Measurements from ENCODE around the gene SLC17A5. TPM values are rescaled to one million over a fixed set of nuclear protein-coding genes. Genes with fewer than 3 reads are reported as not detected.
"Not testable (repeated sequence)": the region's sequence is repeated elsewhere in the genome, so short reads cannot be mapped to it uniquely, and the experiment has no call there.

The SLC17A5 gene
- total RNA-seq, 1 experiment from 2014 or later = 10.8 TPM

DNA sequence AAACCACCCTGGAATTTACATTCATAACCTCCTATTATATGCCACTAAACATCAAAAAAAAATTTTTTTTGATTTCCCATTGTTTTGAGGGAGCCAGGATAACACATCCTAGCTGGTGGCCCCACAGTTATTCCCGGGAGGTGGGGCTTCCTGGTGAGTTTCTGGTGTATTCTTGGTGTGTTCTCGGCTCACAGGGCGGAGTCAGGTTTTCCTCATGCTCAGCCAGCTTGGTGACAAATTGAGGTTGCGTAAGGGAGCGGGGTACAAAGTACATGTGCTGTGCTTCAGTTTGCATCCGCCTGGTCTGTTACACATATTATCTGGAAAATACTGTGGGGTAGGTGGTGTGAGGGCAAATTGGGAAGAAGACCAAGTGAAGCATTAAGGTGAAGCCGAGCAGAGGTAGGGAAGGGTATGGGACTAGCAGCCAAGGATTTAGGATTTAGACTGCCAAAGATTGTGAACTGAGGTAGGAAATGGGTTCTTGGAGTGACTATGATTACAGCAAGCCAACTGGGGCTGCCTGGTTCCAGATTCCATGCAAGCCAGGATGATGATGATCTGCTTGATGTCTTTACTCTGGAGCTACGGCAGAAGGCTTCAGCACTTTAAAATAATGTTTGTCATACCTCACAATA lies 86.7 kb downstream of the SLC17A5 start:
- peak; percentile 96 for DNase-seq (ENCODE audit: low spot score)

DNA sequence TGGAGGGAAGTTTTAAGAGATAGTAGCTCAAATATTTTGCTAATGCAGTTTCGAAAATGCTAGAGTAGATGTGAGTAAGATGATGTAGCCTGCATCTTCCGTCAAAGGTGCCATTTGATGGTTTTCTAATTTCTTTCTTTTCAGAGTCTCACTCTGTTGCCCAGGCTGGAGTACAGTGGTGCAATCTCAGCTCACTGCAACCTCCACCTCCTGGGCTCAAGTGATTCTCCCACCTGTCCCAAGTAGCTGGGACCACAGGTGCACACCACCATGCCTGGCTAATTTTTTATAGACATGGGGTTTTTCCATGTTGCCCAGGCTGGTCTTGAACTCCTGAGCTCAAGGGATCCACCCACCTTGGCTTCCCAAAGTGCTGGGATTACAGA lies 87.3 kb downstream of the SLC17A5 start:
- DNase-seq (ENCODE audit: low spot score) = not testable (repeated sequence)

DNA sequence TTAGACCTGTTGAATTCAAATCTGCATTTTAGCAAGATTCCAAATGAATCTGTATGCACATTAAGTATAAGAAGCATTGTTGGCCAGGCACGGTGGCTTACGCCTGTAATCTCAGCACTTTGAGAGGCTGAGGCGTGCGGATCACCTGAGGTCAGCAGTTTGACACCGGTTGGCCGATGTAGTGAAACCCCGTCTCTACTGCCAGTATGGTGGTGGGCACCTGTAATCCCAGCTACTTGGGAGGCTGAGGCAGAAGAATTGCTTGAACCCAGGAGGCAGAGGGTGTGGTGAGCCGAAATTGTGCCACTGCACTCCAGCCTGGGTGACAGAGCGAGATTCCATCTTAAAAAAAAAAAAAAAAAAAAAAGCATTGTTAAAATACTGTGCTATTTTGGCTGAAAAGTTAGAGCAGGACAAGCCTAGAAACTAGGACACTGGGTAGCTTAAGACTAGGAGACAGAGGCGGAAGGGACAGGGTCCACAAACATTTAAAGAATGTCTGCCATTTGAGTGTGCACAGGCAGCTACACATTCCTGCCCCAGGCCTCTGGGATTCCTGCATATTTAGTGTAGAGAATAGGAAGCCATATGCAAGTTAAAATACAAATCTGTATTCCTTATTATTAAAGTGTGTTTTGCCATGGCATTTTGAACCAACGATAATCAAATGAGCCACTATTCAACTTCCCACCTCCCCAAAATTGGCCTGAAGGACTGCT lies 87.9 kb downstream of the SLC17A5 start:
- no peak for DNase-seq (ENCODE audit: low spot score)

DNA sequence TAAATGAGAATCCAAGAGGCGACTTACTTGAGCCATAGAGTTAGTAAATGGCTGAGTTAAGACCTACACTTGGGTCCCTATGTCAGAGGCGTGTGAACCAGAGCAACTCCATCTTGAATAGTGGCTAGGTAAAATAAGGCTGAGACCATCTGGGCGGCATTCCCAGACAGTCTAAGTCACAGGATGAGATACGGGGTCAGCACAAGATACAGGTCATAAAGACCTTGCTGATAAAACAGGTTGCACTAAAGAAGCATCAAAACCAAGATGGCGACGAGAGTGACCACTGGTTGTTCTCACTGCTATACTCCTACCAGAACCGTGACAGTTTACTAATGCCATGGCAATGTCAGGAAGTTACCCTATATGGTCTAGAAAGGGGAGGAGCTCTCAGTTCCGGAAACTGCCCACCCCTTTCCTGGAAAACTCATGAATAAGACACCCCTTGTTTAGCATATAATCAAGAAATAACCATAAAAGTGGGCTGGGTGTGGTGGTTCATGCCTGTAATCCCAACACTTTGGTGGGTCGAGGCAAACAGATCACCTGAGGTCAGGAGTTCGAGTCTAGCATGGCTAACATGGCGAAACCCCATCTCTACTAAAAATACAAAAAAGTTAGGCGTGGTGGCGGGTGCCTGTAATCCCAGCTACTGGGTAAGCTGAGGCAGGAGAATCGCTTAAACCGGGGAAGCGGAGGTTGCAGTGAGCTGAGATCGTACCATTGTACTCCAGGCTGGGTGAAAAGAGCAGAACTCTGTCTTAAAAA lies 89.0 kb downstream of the SLC17A5 start:
- no peak for DNase-seq (ENCODE audit: low spot score)

DNA sequence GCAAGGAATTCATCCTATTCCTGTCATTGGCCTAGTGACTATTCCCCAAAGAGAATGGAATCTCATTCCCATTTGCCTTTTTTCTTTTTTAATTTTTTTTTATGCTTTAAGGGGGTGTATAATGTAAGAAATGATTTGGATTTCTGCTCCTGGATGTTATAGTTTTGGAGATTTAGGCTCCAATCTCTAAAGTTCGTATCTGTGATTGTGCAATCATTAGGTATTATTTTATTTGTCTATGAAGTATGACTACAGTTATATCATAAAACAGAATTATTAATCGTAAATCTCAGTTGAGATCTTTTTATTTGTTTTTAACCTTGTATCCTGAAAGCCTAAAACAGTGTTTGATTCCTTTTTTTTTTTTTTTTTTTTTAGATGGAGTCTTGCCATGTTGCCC lies 91.2 kb downstream of the SLC17A5 start:
- no peak for DNase-seq (ENCODE audit: low spot score)

DNA sequence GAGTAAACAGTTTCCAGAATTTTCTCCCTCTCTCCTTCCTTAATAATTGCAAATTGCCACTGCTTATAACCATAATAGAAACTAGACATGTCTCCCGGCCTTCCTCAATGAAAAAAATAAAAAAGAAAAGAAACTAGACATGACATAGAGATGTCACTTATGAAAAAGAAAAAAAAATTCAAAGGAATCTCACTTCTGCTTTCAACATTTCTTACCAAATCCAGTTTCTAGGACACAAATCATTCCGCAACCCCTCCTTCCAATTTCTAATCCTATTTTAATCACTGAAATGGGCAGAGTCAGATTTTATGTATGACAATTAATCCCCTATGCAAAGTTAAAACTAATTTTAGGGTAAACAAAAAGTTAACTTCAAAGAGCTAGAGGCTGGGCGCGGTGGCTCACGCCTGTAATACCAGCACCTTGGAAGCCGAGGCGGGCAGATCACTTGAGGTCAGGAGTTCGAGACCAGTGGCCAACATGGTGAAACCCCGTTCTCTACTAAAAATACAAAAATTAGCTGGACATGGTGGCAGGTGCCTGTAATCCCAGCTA lies 92.9 kb downstream of the SLC17A5 start:
- DNase-seq (ENCODE audit: low spot score) = no peak

DNA sequence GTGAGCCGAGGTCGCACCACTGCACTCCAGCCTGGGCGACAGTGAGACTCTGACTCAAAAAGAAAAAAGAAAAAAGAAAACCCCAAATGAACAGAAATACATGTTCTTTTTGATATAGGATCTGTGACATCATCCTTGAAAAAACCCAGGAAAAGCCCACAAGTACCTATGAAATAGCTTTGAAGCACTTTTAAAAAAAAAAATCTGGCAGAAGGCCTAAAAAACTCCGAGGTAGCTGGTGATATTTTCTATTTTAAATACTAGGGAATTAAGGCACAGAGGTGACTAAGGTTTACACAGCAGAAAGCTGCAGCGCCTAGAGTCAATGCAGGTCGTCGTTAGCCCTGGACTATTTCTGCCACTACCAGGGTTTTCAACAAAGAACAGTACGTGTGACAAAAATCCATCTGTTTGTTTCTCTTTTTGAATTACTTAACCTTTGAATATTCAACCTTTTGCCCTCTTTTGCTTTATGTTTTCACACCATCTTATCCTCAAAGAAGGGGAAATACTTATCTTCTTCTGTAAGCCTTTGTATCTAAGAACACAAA lies 93.5 kb downstream of the SLC17A5 start:
- no peak for DNase-seq (ENCODE audit: low spot score)

DNA sequence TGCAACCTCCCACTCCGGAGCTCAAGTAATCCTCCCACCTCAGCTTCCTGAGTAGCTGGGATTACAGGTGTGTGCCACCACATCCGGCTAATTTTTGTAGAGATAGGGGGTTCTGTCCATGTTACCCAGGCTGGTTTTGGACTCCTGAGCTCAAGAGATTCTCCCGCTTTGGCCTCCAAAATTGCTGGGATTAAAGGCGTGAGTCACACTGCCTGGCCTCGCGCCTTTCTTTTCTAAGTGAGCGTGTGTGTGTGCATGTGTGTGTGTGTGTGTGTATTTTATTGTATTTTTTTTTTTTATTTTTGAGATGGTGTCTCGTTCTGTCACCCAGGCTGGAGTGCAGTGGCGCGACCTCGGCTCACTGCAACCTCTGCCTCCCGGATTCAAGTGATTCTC lies 94.4 kb downstream of the SLC17A5 start:
- DNase-seq (ENCODE audit: low spot score) = not testable (repeated sequence)

DNA sequence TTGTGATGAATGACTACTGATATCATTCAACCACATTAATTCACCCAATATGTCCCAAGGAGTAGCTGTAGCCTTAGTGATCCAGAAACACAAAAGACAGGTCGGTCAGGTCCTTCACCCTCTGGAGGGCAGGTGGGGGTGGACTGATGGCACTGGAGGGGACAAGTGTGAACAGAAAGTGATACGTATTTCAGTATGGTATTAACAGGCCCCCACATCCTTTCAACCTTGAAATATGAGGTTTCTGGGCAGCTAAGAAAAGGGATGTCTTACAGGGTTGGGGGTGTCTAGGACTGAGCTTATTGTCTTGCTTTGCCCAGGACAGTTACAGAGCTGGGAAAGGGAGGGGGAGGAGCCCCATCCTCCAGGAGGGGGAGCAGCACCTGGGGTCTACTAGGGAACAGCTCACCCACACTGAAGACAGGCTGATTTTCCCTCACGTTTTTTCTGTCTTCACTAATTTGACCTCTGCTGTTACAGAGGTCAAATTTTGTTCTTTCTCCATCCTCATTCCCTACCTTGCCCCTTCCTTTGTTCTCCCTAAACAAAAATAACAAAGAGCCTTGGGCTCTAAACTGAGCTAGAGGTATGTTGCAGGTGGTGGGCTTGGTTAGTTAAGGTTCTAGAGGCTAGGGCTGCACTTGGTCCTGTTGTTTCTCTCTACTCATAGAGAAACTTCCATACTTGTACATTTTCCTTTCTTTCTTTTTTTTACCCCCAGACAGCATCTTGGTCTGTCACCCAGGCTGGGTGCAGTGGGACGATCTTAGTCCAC lies 95.0 kb downstream of the SLC17A5 start:
- DNase-seq (ENCODE audit: low spot score) = no peak

DNA sequence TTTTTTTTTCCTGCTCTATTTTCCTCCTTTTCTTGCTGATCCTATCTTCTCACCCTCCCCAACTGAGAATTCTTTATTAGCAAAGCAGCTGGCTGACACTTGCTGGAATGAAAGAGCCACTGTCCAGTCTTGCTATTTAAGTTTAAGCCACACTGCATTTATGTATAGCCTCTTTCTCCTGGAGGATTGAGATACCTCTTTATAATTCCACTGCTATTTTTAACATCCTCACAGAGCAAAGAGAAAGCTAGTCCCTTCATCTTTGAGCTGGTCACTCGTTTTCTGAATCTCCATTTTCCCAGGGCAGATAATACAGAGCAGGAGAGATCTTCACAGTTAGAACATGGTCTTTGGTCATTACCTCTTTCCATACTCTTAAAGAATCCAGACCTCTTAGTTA lies 97.0 kb downstream of the SLC17A5 start:
- DNase-seq (ENCODE audit: low spot score) = no peak

DNA sequence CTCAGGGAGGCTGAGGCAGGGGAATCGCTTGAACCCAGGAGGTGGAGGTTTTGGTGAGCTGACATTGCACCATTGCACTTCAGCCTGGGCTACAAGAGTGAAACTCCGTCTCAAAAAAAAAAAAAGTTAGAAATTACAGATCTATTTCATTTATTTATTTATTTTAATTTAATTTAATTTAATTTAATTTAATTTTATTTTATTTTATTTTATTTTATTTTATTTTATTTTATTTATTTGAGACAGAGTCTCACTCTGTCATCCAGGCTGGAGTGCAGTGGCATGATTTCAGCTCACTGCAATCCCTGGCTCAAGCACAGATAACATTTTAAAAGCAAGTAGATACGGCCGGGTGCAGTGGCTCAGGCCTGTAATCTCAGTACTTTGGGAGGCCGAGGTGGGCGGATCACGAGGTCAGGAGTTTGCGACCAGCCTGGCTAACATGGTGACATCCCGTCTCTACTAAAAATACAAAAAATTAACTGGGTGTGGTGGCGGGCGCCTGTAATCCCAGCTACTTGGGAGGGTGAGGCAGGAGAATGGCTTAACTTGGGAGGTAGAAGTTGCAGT lies 98.3 kb downstream of the SLC17A5 start:
- DNase-seq (ENCODE audit: low spot score) = not testable (repeated sequence)

DNA sequence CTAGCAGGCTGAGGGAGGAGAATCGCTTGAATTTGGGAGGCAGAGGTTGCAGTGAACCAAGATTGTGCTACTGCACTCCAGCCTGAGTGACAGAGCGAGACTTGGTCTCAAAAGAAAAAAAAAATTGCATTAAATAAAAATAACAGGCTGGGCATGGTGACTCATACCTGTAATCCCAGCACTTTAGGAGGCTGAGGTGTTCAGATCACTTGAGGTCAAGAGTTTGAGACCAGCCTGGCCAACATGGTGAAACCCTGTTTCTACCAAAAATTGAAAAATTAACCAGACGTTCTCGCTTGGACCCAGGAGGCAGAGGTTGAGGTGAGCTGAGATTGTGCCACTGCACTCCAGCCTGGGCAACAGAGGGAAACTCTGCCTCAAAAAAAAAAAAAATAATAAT lies 102.7 kb downstream of the SLC17A5 start:
- DNase-seq (ENCODE audit: low spot score) = not testable (repeated sequence)

DNA sequence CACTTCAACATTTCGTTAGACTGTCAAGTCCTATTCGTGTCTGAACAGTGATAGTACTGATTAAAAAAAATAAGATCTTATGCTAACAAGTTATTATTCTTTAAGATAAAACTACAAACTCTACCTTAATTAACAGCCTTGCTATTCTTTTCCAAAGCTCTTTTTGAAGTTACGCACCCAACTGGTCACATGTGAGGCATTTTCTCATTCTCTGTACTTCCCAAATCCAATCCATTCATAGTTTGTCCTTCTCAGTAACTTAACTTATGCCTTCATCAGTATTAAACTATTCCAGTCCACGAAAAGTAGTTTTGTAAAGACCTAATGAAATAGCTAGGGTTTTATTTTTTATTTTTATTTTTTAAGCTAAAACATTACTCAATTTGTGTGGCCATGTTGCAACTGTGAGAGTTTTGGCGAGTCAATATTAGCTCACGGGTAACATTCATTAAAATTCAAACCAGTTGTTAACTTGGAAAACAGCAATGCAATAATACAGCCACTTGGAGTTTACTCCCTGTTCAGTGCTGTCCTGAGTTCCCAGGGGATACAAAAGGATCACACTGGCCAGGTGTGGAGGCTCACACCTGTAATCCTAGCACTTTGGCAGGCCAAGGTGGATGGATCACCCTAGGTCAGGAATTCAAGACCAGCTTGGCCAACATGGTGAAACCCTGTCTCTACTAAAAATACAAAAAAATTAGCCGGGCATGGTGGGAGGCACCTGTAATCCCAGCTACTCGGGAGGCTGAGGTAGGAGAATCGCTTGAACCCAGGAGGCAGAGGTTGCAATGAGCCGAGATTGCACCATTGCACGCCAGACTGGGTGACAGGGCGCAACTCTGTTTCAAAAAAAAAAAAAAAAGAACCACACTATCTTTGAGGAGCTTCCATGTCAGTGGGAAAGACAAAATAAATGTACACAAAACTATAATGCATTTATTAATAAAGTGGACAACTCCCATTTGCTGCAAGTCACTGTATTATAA lies 105.0 kb downstream of the SLC17A5 start:
- DNase-seq (ENCODE audit: low spot score) = no peak

DNA sequence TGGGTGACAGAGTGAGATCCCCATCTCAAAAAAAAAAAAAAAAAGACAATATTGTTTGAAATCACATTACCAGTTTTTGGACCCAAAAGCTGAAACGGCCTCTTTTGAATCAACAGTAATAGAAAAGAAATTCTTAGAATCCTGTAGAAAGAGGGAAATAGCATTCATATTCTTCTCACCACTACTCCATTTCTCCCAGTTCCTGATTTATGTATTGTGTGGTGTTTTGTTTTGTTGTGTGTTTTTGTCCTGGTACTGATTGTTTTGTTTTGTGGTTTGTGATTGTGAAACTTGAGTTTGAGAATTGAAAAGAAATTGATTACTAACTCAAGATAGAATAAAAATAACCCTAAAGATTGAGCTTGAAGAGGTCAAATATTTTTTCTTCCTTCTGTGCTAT lies 106.8 kb downstream of the SLC17A5 start:
- DNase-seq (ENCODE audit: low spot score) = no peak

Small RNA genes within 50 kb of the gene (small RNA-seq; reads per million reads assigned to genes)
- gene RPS27P15 = not detected

Other genes starting within 250 kb of the SLC17A5 start
- gene CGAS, start 201.7 kb downstream of the SLC17A5 start, total RNA-seq (2014; rRNA removed; shearing (Covaris generic)) = 20.0 and 21.4 TPM in 2 replicates
- 17.0 and 18.7 TPM in 2 replicates for gene MTO1, start 192.3 kb downstream of the SLC17A5 start, total RNA-seq (2014; rRNA removed; shearing (Covaris generic))
- 7,514 and 7,960 TPM in 2 replicates for gene EEF1A1, start 133.0 kb downstream of the SLC17A5 start, total RNA-seq (2014; rRNA removed; shearing (Covaris generic))
- gene CD109, start 42.2 kb upstream of the SLC17A5 start, total RNA-seq (2014; rRNA removed; shearing (Covaris generic)) = not detected in 2 replicates